H9 (cell line): Measurements from ENCODE around the gene CNGB1. TPM values are rescaled to one million over a fixed set of nuclear protein-coding genes. Genes with fewer than 3 reads are reported as not detected.
A peak's percentile ranks its signal among the peaks of the same experiment; 100 is the strongest.

Source experiments
- DNase-seq: peaks from one replicate; pipeline ENCODE4 v3.0.0-alpha.2; 2017
- H2AFZ ChIP-seq: one replicate; pipeline ENCODE4 v1.6.1; 2013; ENCODE audit warnings: mild to moderate bottlenecking, low read length, control low read depth, moderate library complexity
- H2AK5ac ChIP-seq: 2 replicates; pipeline ENCODE4 v1.6.1; 2013; ENCODE audit warnings: low read length, control low read depth, mixed read lengths; ENCODE audit not compliant: insufficient read length
- H2BK120ac ChIP-seq: one replicate; pipeline ENCODE4 v1.6.1; 2013; ENCODE audit warnings: low read depth, mild to moderate bottlenecking, low read length, control low read depth, inconsistent platforms; ENCODE audit not compliant: poor library complexity, severe bottlenecking
- H2BK12ac ChIP-seq: 2 replicates; pipeline ENCODE4 v1.6.1; 2013; ENCODE audit warnings: low read length, control low read depth, mixed read lengths, low read depth; ENCODE audit not compliant: insufficient read length
- H2BK15ac ChIP-seq: 2 replicates; pipeline ENCODE4 v1.6.1; 2013; ENCODE audit warnings: low read depth, low read length, control low read depth
- H2BK20ac ChIP-seq: one replicate; pipeline ENCODE4 v1.6.1; 2013; ENCODE audit warnings: low read depth, mild to moderate bottlenecking, low read length, control low read depth, inconsistent platforms; ENCODE audit not compliant: poor library complexity, severe bottlenecking
- H2BK5ac ChIP-seq: 2 replicates; pipeline ENCODE4 v1.6.1; 2013; ENCODE audit warnings: low read length, control low read depth, mixed read lengths; ENCODE audit not compliant: insufficient read length
- H3K14ac ChIP-seq: 2 replicates; pipeline ENCODE4 v1.6.1; 2013; ENCODE audit warnings: low read length, control low read depth; ENCODE audit not compliant: insufficient read depth
- H3K18ac ChIP-seq: 2 replicates; pipeline ENCODE4 v1.6.1; 2013; ENCODE audit warnings: low read depth, mild to moderate bottlenecking, mixed read lengths, low read length, control low read depth; ENCODE audit not compliant: insufficient read length
- H3K23ac ChIP-seq: 2 replicates; pipeline ENCODE4 v1.6.1; 2013; ENCODE audit warnings: low read length, control low read depth, mixed read lengths, low read depth; ENCODE audit not compliant: insufficient read length
- H3K23me2 ChIP-seq: 2 replicates; pipeline ENCODE4 v1.6.1; 2013; ENCODE audit warnings: low read depth, mild to moderate bottlenecking, mixed read lengths, low read length, control low read depth; ENCODE audit not compliant: insufficient read length, poor library complexity, severe bottlenecking
- H3K27ac ChIP-seq: 2 replicates; pipeline ENCODE4 v1.5.1; 2013; ENCODE audit warnings: low read length, control low read depth, mixed read lengths, low read depth; ENCODE audit not compliant: insufficient read length
- H3K27me3 ChIP-seq: 2 replicates; pipeline ENCODE4 v1.6.1; 2013; ENCODE audit warnings: low read length, control low read depth, inconsistent platforms; ENCODE audit not compliant: insufficient read depth
- H3K4ac ChIP-seq: 2 replicates; pipeline ENCODE4 v1.6.1; 2013; ENCODE audit warnings: low read depth, mild to moderate bottlenecking, control low read depth, inconsistent platforms, low read length, moderate library complexity
- H3K4me1 ChIP-seq: 2 replicates; pipeline ENCODE4 v1.6.1; 2013; ENCODE audit warnings: low read length, control low read depth, inconsistent platforms; ENCODE audit not compliant: insufficient read depth
- H3K4me2 ChIP-seq: 2 replicates; pipeline ENCODE4 v1.6.1; 2013; ENCODE audit warnings: low read length, control low read depth, mixed read lengths; ENCODE audit not compliant: insufficient read length, insufficient read depth
- H3K56ac ChIP-seq: 2 replicates; pipeline ENCODE4 v1.6.1; 2013; ENCODE audit warnings: low read depth, mild to moderate bottlenecking, mixed read lengths, low read length, control low read depth; ENCODE audit not compliant: insufficient read length
- H3K79me1 ChIP-seq: 2 replicates; pipeline ENCODE4 v1.6.1; 2013; ENCODE audit warnings: low read depth, mild to moderate bottlenecking, moderate library complexity, low read length, control low read depth, inconsistent platforms; ENCODE audit not compliant: insufficient read depth, poor library complexity, severe bottlenecking
- H3K79me2 ChIP-seq: 2 replicates; pipeline ENCODE4 v1.6.1; 2013; ENCODE audit warnings: low read length, control low read depth, inconsistent platforms; ENCODE audit not compliant: insufficient read depth
- H3K9ac ChIP-seq: 2 replicates; pipeline ENCODE4 v1.6.1; 2013; ENCODE audit warnings: low read length, control low read depth, mixed read lengths; ENCODE audit not compliant: insufficient read length; ENCODE audit errors: extremely low read depth
- H3K9me3 ChIP-seq: one replicate; pipeline ENCODE4 v1.6.1; 2013; ENCODE audit warnings: low read depth, low read length, inconsistent platforms; ENCODE audit not compliant: control insufficient read depth
- H3T11ph ChIP-seq: one replicate; pipeline ENCODE4 v1.6.1; 2013; ENCODE audit warnings: mild to moderate bottlenecking, low read length, control low read depth, inconsistent platforms
- H4K20me1 ChIP-seq: one replicate; pipeline ENCODE4 v1.6.1; 2013; ENCODE audit not compliant: control insufficient read depth, insufficient read length, insufficient read depth
- H4K5ac ChIP-seq: 2 replicates; pipeline ENCODE4 v1.6.1; 2013; ENCODE audit warnings: low read depth, mild to moderate bottlenecking, mixed read lengths, low read length, control low read depth; ENCODE audit not compliant: insufficient read length
- H4K8ac ChIP-seq: replicated peaks from 2 replicates; pipeline ENCODE4 v1.6.1; 2013; ENCODE audit warnings: low read length, control low read depth, mixed read lengths, low read depth; ENCODE audit not compliant: insufficient read length
- H4K91ac ChIP-seq: 2 replicates; pipeline ENCODE4 v1.6.1; 2013; ENCODE audit warnings: low read depth, mild to moderate bottlenecking, moderate library complexity, mixed read lengths, low read length, control low read depth; ENCODE audit not compliant: insufficient read length
- H3K27ac Mint-ChIP-seq, 3 experiments: 2 replicates in 2 of 3; 3 replicates in 1 of 3; pipeline ENCODE4 v1.8.0; 2020 to 2021; ENCODE audit warnings: mixed read lengths in 3 of 3, mild to moderate bottlenecking in 1 of 3, moderate library complexity in 1 of 3
- H3K27me3 Mint-ChIP-seq: 2 replicates; pipeline ENCODE4 v1.8.0; 2021; ENCODE audit warnings: low read depth, mild to moderate bottlenecking, moderate library complexity, mixed read lengths
- H3K36me3 Mint-ChIP-seq, 3 experiments: 2 replicates in 2 of 3; 3 replicates in 1 of 3; pipeline ENCODE4 v1.8.0; 2020 to 2021; ENCODE audit warnings: low read depth in 3 of 3, mixed read lengths in 3 of 3; ENCODE audit not compliant: insufficient read depth in 1 of 3
- H3K4me1 Mint-ChIP-seq, 2 experiments: 2 replicates each; pipeline ENCODE4 v1.8.0; 2020; ENCODE audit warnings: mixed read lengths in 2 of 2
- H3K4me3 Mint-ChIP-seq, 2 experiments: 2 replicates in 1 of 2; 3 replicates in 1 of 2; pipeline ENCODE4 v1.8.0; 2020 to 2021; ENCODE audit warnings: mild to moderate bottlenecking in 2 of 2, mixed read lengths in 2 of 2, moderate library complexity in 1 of 2
- H3K9me3 Mint-ChIP-seq, 2 experiments: 2 replicates in 1 of 2; 3 replicates in 1 of 2; pipeline ENCODE4 v1.8.0; 2020; ENCODE audit warnings: mild to moderate bottlenecking in 2 of 2, mixed read lengths in 2 of 2, moderate library complexity in 1 of 2
- CTCF ChIP-seq: fragments of 200-600 bp; sonication (generic); conservative IDR thresholded peaks from 3 replicates; pipeline ENCODE4 v1.8.0; 2021; ENCODE audit warnings: antibody characterized with exemption, mild to moderate bottlenecking
- WGBS: extraction: QIAGEN DNeasy Blood & Tissue Kit; methylation state at CpG from one replicate; pipeline ENCODE4 v1.1.7; 2013; ENCODE audit warnings: missing lambda C conversion rate, low lambda C conversion rate, mixed read lengths; ENCODE audit not compliant: insufficient read length; ENCODE audit errors: extremely low coverage; 5-methylcytosine and 5-hydroxymethylcytosine counted together
- total RNA-seq: library from RNA; stranded (reverse); gene quantifications from 2 replicates; pipeline ENCODE4 v1.2.1, GENCODE V29; 2021

The CNGB1 gene
- total RNA-seq, 1 experiment from 2014 or later = not detected

GRCh38 chr16:57865746-57866528 is 105.0 kb downstream of the CNGB1 start:
- Histone ChIP-seq H3K4ac (no peak overlapping the region), H2BK12ac (no peak overlapping the region), H3K23me2 (no peaks in the 10 kb centered on the region), H3K27ac (no peak overlapping the region), H4K91ac (no peak overlapping the region), H2BK120ac (peak overlapping the region; percentile 36), H4K20me1 (no peaks in the 10 kb centered on the region), H3K4me1 (no peaks in the 10 kb centered on the region; the same call in none of the 2 replicates), H2BK5ac (no peak overlapping the region), H3K18ac (no peak overlapping the region), H2AK5ac (no peak overlapping the region), H3K23ac (no peak overlapping the region), H4K8ac (no peak overlapping the region), H3K14ac (no peak overlapping the region), H3K9me3 (no peaks in the 10 kb centered on the region), H3K27me3 (no peaks in the 10 kb centered on the region), H3K4me2 (no peak overlapping the region), H3T11ph (no peak overlapping the region), H2AFZ (no peak overlapping the region), H2BK20ac (no peak overlapping the region), H3K56ac (no peak overlapping the region), H3K9ac (no peak overlapping the region), H2BK15ac (no peak overlapping the region), H3K79me2 (no peaks in the 10 kb centered on the region), H4K5ac (no peak overlapping the region), H3K79me1 (no peaks in the 10 kb centered on the region)
- no peak for TF ChIP-seq CTCF
- Mint-ChIP-seq H3K27me3 (peaks cover 1% of the 10 kb centered on the region; the same call in 1 of the 2 replicates), H3K4me1 (peaks cover 18 to 19% of the 10 kb centered on the region in 2 experiments), H3K4me3 (no peak overlapping the region), H3K36me3 (no peaks in the 10 kb centered on the region), H3K27ac (no peak overlapping the region), H3K9me3 (no peaks in the 10 kb centered on the region)
- WGBS = no CpG with 5 or more reads among the region's 9 CpGs
- DNase-seq = no peak
